UCSD-AML1 (cell line): ENCODE results near the gene TMEM117.
"Not testable (repeated sequence)": the region's sequence is repeated elsewhere in the genome, so short reads cannot be mapped to it uniquely, and the experiment has no call there.

Source experiments
- DNase-seq: peaks from one replicate; lab custom pipeline; 2025; ENCODE audit not compliant: unreplicated experiment; lab: John Stamatoyannopoulos, UW

Gene TMEM117

DNA sequence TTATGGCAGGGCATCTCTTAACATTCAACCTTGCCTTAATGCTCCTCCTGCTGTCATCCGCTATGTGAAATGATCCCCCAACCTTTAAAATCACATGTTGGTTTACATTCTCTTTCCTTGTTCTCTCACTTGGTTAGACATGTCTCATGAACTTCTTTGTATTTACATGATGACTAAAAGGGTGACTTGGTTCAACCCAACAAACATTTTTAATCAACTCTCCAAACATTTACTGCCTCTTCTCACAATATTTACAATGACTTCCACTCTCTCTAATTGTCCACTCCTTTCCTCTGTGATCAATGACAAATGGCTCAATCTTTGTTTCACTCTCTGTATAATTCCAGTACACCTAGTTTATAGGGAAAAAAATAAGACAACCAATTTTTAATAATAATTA is 534.1 kb downstream of the TMEM117 start:
- no peak for DNase-seq

DNA sequence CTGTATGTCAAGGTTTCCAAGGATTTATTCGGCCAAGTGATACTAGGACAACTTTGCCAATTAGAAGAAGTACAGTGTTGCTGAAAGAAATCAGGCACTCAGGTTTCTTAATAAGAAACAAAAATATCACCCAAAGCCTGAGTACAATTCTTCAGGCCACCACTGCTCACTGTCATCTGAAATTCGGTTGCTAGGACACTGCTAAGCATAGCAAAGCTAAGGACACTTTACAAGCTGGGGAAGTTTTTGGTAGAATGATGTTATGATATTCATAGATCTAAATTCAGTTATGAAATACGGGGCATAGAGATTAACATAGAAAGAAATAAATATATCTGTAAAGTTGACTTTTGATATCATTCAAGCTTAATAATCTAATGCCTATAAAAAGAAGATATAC is 535.1 kb downstream of the TMEM117 start:
- DNase-seq = no peak

DNA sequence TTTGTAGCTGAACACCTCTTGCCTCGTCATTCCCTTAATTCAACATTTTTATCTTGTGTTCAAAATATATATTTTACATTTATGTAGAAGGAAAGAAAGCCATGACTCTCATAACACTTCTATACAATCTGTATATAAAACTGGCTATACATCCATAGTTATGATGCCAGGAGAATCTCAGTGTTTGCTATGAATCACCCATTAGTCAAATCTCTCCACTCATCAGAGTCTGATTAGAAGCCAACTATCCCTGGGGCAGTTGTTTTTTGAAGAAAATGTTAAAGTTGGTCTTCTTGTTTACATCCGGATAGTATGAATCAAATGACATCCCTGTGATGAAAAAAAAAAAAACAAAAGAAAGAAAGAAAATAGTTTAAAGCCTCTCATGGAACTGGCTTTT is 536.4 kb downstream of the TMEM117 start:
- no peak for DNase-seq

DNA sequence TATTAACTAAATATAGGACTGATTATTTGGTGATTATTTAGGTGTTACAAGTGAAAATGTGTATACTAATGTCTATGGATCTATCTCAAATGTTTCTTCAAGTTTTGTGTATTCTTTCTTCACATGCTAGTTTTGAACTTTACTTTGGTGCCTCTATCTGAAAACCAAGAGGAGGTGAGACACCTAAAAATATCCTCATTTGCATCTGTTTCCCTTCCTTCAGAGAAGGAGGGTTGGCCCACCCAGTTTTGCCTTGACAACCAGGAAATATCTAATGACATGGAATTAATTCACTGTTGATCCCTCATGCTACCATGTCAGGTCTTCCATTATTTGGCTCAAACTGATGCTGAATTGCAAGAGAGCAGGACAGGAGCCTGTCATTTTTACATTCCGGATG is 539.8 kb downstream of the TMEM117 start:
- DNase-seq = no peak

DNA sequence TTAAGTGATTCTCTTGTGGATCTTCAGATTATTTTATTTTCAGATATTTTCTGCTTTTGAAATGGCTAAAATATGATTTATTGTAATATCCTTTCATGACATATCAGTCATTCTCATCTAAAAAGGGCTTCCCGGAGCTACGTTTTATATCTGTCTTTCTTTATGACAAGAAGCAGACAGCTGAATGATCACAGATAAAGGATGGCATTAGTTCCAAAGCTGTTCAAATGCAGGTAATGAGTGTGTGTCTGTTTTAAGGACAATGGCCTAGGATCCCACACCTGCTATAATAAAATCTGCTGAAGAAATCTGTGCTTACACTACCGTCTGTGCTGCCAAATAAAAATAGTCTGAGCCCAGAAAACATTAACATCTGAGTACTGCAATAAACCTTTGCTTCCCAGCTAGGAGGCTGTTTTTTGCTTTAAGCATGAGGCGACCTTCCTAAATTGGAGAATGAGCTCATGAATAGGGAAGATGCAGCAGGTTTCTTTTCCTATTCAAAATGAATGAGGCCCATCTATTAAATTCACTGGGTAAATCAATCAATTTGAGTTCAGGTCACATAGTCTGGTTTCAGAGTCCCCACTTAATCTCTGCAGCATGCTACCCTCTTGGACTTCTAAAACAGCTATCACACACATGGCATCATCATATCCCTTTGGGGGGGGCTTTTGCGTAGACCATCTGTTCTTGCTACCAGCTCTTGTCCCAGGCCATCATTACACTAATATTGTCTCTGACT is 541.7 kb downstream of the TMEM117 start:
- no peak for DNase-seq

DNA sequence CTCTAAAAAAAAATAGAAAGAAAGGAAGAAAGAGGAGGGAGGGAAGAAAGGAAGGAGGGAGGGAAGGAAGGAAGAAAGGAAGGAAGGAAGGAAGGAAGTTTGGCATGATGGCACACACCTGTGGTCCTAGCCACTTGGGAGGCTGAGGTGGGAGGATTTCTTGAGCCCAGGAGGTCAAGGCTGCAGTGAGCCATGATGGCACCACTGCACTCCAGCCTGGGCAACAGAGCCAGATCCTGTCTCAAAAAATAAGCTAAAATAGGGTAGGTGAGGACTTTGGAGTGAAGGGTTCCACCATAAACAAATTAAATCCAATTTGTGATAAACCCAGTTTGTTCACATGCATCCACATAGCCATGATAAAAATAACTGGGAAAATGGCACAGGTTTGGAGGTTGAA is 543.2 kb downstream of the TMEM117 start:
- not testable (repeated sequence) for DNase-seq

DNA sequence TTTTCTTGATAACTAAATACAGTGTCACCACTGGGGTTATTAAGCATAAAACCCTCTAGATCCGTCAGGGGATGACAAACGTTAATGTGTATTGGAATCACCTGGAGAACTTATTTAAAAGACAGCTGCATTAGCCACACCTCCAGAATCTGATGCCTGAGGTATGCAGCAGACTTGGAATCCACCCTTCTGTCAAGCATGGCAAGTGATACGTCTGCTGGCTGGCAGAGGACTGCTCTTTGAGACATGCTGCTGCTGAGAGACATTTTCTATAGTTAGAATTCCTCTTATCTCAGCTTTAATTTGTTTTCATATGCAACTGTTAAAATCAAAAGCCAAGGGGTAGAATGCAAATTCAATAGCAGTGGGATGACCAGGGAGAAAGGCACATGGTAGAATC is 544.0 kb downstream of the TMEM117 start:
- DNase-seq = no peak

DNA sequence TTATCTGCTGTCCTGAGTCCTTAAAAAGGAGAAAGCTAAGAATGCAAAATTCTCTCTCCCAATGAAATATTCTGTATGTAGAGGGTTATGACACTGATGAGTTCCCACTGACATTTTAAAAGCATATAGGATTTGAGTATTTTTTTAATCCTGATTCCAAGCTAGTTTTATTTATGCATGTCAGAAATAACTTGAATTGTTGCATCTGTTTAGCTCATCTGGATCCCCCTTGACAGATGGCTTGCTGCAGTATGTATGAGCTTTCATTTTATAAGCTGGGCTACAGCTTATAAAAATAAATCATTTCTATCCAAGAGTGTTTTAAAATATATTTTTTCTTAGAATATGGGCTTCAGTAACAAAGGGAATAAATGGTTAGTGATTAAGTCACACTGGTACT is 545.0 kb downstream of the TMEM117 start:
- no peak for DNase-seq

DNA sequence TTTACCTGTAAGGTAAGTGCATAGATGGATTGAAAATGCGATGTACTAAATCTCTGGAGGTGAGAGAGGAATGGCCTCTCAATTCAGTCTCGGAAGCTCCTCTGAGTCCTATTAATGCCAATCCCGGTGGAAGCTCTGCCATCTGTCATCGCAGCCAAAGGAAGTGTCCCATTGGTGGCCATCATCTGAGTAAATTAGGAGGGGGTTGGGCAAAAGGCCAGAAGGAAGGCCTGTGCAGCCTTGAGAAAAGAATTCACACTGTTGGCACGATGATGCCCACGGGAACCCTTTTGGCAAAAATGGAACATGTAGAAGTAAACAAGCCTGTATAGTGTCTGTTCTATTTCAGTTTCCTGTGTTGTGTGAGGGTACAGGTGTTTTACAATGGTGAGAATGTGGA is 545.5 kb downstream of the TMEM117 start:
- no peak for DNase-seq

DNA sequence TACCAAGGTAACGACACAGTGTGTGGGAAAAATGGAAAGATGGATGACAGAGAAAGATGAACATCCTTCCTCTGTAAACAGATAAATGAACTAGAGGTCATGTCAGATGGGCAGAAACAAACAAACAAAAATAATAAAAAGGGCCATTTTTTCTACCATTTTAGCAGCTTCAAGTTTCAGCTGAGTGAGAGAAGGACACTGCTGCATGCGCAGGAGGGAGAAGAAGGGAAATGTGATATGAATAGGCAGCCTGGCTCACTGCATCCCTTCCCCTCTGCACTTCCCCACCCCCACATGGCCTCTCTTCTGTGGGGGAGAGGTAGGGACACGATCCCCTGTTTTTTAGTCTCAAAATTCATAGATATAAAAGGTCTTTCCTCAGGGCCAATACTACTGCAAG is 548.3 kb downstream of the TMEM117 start:
- no peak for DNase-seq

DNA sequence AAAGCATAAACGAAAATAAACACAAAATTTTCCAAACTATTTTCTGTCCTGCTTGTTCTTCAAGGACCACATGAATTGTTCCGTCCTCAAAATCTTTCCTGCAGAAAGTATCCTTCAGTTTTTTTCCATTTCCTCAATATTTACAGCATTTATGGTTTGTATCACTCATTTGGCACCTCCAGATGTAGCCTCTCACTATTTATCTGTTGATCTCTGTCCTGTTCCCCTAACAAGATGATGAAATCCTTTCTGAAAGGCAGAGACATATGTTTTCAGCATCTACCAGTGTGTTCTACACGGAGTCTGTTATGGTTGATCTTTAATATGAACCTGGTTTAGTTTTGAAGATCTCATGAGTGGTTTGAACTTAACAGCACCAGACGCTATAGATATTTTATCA is 550.1 kb downstream of the TMEM117 start:
- no peak for DNase-seq

DNA sequence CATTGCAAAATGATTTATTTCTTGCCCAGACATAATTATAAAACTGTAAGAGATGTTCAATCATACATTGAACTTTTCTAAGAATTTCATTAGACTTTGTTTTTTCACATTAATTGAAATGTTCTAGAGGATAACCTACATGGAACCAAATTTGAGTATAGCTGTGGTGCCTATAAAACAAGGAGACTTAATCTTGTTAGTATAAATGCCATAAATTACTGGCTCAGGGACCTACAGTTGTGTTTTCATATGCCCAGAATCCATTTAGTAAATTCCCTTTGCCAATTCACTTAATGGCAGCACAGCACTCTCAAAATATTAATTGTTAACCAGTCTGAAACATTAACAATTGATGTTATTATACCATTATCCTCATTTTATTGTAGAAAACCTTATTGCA is 551.7 kb downstream of the TMEM117 start:
- DNase-seq = no peak

DNA sequence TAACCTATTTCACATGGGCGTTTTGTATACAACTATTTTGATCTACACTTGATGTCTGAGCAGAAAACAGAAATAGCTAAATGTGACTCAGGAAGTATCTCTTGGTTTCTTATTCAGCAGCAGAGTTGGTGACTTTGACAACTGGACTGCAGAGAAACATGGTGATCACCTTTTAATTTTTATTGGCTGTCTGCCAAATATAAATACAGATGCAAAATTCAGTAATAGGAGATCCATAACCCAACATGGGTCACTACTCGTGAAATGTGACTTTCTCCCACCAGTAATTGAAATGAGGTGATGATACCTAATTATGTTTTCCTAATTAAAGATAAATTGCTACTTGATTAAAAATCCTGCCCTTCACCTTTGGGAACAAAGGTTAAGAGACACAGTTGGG is 553.2 kb downstream of the TMEM117 start:
- DNase-seq = no peak

DNA sequence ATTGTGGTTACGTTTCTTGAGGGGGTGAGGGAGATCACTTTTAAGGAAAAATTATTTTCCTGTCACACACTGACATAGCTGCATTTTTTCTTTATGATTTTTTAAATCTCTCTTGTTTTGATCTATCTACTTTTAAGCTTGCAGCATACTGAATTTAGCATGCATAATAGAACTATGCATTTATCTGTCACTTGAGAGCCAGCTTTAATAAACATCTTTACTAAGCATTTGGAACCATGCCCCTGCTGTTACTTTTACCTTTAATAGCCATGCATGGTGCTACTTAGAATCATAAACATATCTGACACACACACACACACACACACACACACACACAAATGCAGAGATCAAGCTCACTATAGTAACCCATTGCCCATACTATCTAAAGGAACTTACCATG is 554.0 kb downstream of the TMEM117 start:
- DNase-seq = no peak

DNA sequence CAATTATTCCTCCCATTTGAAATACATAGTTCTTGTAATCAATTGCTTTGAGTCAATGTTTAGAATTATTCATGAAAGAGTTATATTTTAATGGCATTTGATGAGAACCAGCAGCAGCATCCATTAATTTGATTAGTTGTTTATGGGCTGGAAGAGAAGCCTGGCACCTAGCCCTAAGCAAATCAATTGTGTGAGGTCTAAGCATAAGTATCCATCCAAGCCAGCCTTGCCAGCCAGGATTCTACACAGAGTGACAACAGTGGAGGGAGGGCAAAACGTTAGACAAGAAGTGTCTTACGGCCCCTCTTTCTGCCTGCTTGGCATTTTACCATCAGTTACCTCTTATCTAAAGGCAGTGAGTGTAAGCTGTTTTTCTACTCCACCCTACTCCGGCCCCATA is 561.8 kb downstream of the TMEM117 start:
- no peak for DNase-seq

DNA sequence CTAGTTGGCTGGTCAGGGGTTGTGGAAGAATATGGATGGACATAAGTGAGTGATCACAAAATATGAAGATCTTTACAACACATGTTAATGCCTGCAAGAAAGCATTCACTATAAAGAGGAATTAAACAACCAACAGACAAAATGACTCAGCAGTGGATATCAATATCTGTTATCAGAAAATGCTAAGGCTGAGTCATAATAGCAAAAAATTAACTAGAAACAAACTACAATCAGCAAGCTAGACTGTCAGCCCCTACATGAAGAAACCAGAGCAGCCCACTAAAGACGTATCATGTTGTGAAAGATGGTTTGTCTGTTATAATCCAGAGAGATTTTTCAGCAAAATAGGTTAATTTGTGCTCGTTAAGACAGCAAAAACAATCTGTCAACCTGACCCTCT is 567.3 kb downstream of the TMEM117 start:
- no peak for DNase-seq

DNA sequence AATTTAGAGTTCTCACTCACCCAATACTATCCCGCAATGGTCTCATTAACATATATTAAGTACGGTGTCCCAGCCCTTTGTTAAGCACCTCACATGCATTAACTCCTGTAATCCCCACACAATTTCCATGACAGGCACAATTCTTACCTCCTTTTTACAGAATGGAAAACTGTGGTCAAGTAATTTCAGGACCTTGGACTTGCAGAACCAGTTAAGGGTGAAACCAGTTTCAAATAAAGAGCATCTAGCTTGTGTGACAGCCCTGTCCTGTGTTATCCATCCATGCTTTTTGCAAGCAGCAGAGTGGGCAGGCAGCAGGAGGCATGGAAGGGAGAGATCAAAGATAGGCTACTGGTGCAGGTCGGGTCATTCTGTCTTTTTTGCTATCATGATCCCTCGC is 569.4 kb downstream of the TMEM117 start:
- no peak for DNase-seq

DNA sequence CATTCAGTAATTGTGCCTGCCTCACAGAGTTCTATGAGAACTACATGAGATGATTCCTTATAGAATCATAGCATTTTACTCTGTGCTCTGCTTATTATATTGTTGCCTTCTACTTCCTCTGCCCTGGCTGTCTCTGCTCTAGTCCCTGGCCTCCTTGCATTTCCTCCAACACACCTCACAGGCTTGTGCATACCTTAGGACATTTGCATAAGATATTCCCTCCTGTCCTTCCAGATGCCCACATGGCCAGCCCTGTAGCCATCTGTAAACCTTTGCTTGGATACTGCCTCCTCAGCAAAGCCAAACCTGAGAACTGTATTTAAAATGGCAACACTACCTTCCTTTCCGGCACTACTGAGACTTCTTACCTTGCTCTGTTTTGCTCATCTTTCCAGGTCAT is 586.7 kb downstream of the TMEM117 start:
- DNase-seq = no peak

DNA sequence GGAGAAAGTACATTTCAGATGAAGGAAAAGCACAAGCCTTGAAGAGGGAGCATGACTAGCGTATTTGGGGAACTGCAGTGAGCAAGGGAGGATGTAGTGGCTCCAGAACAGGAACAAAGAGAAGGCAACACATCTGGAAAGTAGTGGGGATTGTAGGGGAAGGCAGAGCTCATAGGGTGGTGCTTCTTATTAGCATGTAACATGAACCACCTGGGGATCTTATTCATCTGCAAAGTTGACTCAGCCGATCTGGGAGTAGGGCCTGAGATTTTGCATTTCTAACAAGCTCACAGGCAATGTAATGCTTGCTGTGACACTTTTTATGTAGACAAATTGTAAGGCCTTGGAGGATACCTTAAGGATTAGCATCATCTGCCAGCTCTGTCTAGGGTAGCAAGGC is 592.9 kb downstream of the TMEM117 start:
- no peak for DNase-seq

DNA sequence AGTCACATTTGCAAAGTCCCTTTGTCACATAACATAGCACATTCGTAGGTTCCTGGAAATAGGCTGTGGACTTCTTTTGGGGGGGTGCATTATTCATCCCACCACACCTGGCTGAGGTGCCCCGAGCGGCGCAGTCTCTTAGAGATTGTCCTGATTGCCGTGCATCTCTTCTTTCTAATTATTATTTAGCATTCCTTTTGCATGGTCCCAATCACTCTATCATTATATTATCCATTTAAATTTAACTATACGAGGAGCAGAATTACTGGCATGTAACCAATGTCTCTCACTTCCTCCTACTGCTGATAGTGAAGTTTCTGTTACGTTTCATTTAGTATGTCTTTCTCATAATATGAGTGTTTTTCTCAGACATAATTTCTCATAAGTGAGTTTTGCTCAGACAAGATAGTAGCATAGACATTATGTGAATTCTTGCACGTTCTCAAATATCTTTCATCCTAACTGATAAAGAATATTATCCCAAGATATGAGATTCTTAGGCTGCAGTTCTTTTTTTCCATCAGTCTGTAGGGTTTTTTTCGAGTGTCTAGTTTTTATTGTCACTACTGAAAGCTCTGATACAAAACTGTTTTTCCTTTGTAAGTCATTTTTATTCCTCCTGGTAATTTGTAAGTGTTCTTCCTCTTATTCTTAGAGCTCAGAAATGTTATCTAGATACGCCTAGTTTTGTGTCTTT is 595.9 kb downstream of the TMEM117 start:
- no peak for DNase-seq

DNA sequence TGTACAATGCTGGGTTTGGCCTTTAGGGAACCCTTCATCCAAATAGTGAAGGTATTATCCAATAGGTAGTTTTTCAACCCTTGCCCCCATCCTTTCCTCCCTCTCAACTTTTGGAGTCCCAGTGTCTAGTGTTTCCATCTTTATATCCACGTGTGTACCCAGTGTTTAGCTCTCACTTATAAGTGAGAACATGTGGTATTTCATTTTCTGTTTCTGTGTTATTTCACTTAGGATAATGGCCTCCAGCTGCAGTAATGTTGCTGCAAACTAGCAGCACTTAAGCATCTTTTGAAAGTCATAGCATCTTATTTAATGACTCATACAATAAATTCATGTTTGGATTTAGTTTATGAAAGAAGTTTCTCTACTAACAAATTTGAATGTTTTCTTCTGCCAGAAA is 597.8 kb downstream of the TMEM117 start:
- no peak for DNase-seq

DNA sequence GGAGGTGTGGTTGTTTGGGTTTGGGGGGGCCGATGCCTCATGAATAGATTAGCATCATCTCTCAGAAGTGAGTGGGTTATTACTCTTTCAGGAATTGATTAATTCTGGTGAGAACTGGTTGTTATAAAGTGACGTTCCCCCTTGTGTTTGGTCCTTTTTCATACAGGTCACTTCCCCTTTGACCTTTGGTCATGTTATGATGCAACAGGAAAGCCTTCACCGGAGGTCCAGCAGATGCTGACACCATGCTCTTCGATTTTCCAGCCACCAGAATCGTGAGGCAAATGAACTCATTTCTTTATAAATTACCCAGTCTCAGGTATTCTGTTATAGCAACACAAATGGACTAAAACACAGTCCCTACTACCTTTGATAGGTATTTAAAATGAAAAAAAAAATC is 600.9 kb downstream of the TMEM117 start:
- no peak for DNase-seq
